H9 (cell line): ENCODE data around the gene OR8D2. TPM values are rescaled to one million over a fixed set of nuclear protein-coding genes. Genes with fewer than 3 reads are reported as not detected.
A peak's percentile ranks its signal among the peaks of the same experiment; 100 is the strongest.

Experiments
- DNase-seq: peaks from one replicate; pipeline ENCODE4 v3.0.0-alpha.2; 2017
- H2AFZ ChIP-seq: one replicate; pipeline ENCODE4 v1.6.1; 2013; ENCODE audit warnings: mild to moderate bottlenecking, low read length, control low read depth, moderate library complexity
- H2AK5ac ChIP-seq: 2 replicates; pipeline ENCODE4 v1.6.1; 2013; ENCODE audit warnings: low read length, control low read depth, mixed read lengths; ENCODE audit not compliant: insufficient read length
- H2BK120ac ChIP-seq: one replicate; pipeline ENCODE4 v1.6.1; 2013; ENCODE audit warnings: low read depth, mild to moderate bottlenecking, low read length, control low read depth, inconsistent platforms; ENCODE audit not compliant: poor library complexity, severe bottlenecking
- H2BK12ac ChIP-seq: 2 replicates; pipeline ENCODE4 v1.6.1; 2013; ENCODE audit warnings: low read length, control low read depth, mixed read lengths, low read depth; ENCODE audit not compliant: insufficient read length
- H2BK15ac ChIP-seq: 2 replicates; pipeline ENCODE4 v1.6.1; 2013; ENCODE audit warnings: low read depth, low read length, control low read depth
- H2BK20ac ChIP-seq: one replicate; pipeline ENCODE4 v1.6.1; 2013; ENCODE audit warnings: low read depth, mild to moderate bottlenecking, low read length, control low read depth, inconsistent platforms; ENCODE audit not compliant: poor library complexity, severe bottlenecking
- H2BK5ac ChIP-seq: 2 replicates; pipeline ENCODE4 v1.6.1; 2013; ENCODE audit warnings: low read length, control low read depth, mixed read lengths; ENCODE audit not compliant: insufficient read length
- H3K14ac ChIP-seq: 2 replicates; pipeline ENCODE4 v1.6.1; 2013; ENCODE audit warnings: low read length, control low read depth; ENCODE audit not compliant: insufficient read depth
- H3K18ac ChIP-seq: 2 replicates; pipeline ENCODE4 v1.6.1; 2013; ENCODE audit warnings: low read depth, mild to moderate bottlenecking, mixed read lengths, low read length, control low read depth; ENCODE audit not compliant: insufficient read length
- H3K23ac ChIP-seq: 2 replicates; pipeline ENCODE4 v1.6.1; 2013; ENCODE audit warnings: low read length, control low read depth, mixed read lengths, low read depth; ENCODE audit not compliant: insufficient read length
- H3K23me2 ChIP-seq: 2 replicates; pipeline ENCODE4 v1.6.1; 2013; ENCODE audit warnings: low read depth, mild to moderate bottlenecking, mixed read lengths, low read length, control low read depth; ENCODE audit not compliant: insufficient read length, poor library complexity, severe bottlenecking
- H3K27ac ChIP-seq: 2 replicates; pipeline ENCODE4 v1.5.1; 2013; ENCODE audit warnings: low read length, control low read depth, mixed read lengths, low read depth; ENCODE audit not compliant: insufficient read length
- H3K27me3 ChIP-seq: 2 replicates; pipeline ENCODE4 v1.6.1; 2013; ENCODE audit warnings: low read length, control low read depth, inconsistent platforms; ENCODE audit not compliant: insufficient read depth
- H3K4ac ChIP-seq: 2 replicates; pipeline ENCODE4 v1.6.1; 2013; ENCODE audit warnings: low read depth, mild to moderate bottlenecking, control low read depth, inconsistent platforms, low read length, moderate library complexity
- H3K4me1 ChIP-seq: 2 replicates; pipeline ENCODE4 v1.6.1; 2013; ENCODE audit warnings: low read length, control low read depth, inconsistent platforms; ENCODE audit not compliant: insufficient read depth
- H3K4me2 ChIP-seq: 2 replicates; pipeline ENCODE4 v1.6.1; 2013; ENCODE audit warnings: low read length, control low read depth, mixed read lengths; ENCODE audit not compliant: insufficient read length, insufficient read depth
- H3K56ac ChIP-seq: 2 replicates; pipeline ENCODE4 v1.6.1; 2013; ENCODE audit warnings: low read depth, mild to moderate bottlenecking, mixed read lengths, low read length, control low read depth; ENCODE audit not compliant: insufficient read length
- H3K79me1 ChIP-seq: 2 replicates; pipeline ENCODE4 v1.6.1; 2013; ENCODE audit warnings: low read depth, mild to moderate bottlenecking, moderate library complexity, low read length, control low read depth, inconsistent platforms; ENCODE audit not compliant: insufficient read depth, poor library complexity, severe bottlenecking
- H3K79me2 ChIP-seq: 2 replicates; pipeline ENCODE4 v1.6.1; 2013; ENCODE audit warnings: low read length, control low read depth, inconsistent platforms; ENCODE audit not compliant: insufficient read depth
- H3K9ac ChIP-seq: 2 replicates; pipeline ENCODE4 v1.6.1; 2013; ENCODE audit warnings: low read length, control low read depth, mixed read lengths; ENCODE audit not compliant: insufficient read length; ENCODE audit errors: extremely low read depth
- H3K9me3 ChIP-seq: one replicate; pipeline ENCODE4 v1.6.1; 2013; ENCODE audit warnings: low read depth, low read length, inconsistent platforms; ENCODE audit not compliant: control insufficient read depth
- H3T11ph ChIP-seq: one replicate; pipeline ENCODE4 v1.6.1; 2013; ENCODE audit warnings: mild to moderate bottlenecking, low read length, control low read depth, inconsistent platforms
- H4K20me1 ChIP-seq: one replicate; pipeline ENCODE4 v1.6.1; 2013; ENCODE audit not compliant: control insufficient read depth, insufficient read length, insufficient read depth
- H4K5ac ChIP-seq: 2 replicates; pipeline ENCODE4 v1.6.1; 2013; ENCODE audit warnings: low read depth, mild to moderate bottlenecking, mixed read lengths, low read length, control low read depth; ENCODE audit not compliant: insufficient read length
- H4K8ac ChIP-seq: replicated peaks from 2 replicates; pipeline ENCODE4 v1.6.1; 2013; ENCODE audit warnings: low read length, control low read depth, mixed read lengths, low read depth; ENCODE audit not compliant: insufficient read length
- H4K91ac ChIP-seq: 2 replicates; pipeline ENCODE4 v1.6.1; 2013; ENCODE audit warnings: low read depth, mild to moderate bottlenecking, moderate library complexity, mixed read lengths, low read length, control low read depth; ENCODE audit not compliant: insufficient read length
- H3K27ac Mint-ChIP-seq, 3 experiments: 2 replicates in 2 of 3; 3 replicates in 1 of 3; pipeline ENCODE4 v1.8.0; 2020 to 2021; ENCODE audit warnings: mixed read lengths in 3 of 3, mild to moderate bottlenecking in 1 of 3, moderate library complexity in 1 of 3
- H3K27me3 Mint-ChIP-seq: 2 replicates; pipeline ENCODE4 v1.8.0; 2021; ENCODE audit warnings: low read depth, mild to moderate bottlenecking, moderate library complexity, mixed read lengths
- H3K36me3 Mint-ChIP-seq, 3 experiments: 2 replicates in 2 of 3; 3 replicates in 1 of 3; pipeline ENCODE4 v1.8.0; 2020 to 2021; ENCODE audit warnings: low read depth in 3 of 3, mixed read lengths in 3 of 3; ENCODE audit not compliant: insufficient read depth in 1 of 3
- H3K4me1 Mint-ChIP-seq, 2 experiments: 2 replicates each; pipeline ENCODE4 v1.8.0; 2020; ENCODE audit warnings: mixed read lengths in 2 of 2
- H3K4me3 Mint-ChIP-seq, 2 experiments: 2 replicates in 1 of 2; 3 replicates in 1 of 2; pipeline ENCODE4 v1.8.0; 2020 to 2021; ENCODE audit warnings: mild to moderate bottlenecking in 2 of 2, mixed read lengths in 2 of 2, moderate library complexity in 1 of 2
- H3K9me3 Mint-ChIP-seq, 2 experiments: 2 replicates in 1 of 2; 3 replicates in 1 of 2; pipeline ENCODE4 v1.8.0; 2020; ENCODE audit warnings: mild to moderate bottlenecking in 2 of 2, mixed read lengths in 2 of 2, moderate library complexity in 1 of 2
- WGBS: extraction: QIAGEN DNeasy Blood & Tissue Kit; methylation state at CpG from one replicate; pipeline ENCODE4 v1.1.7; 2013; ENCODE audit warnings: missing lambda C conversion rate, low lambda C conversion rate, mixed read lengths; ENCODE audit not compliant: insufficient read length; ENCODE audit errors: extremely low coverage; 5-methylcytosine and 5-hydroxymethylcytosine counted together
- total RNA-seq: library from RNA; stranded (reverse); gene quantifications from 2 replicates; pipeline ENCODE4 v1.2.1, GENCODE V29; 2021
- TF ChIP-seq, protein P1 (sequence below): fragments of 200-600 bp; sonication (generic); conservative IDR thresholded peaks from 3 replicates; pipeline ENCODE4 v1.8.0; 2021; ENCODE audit warnings: antibody characterized with exemption, mild to moderate bottlenecking

The OR8D2 gene
- total RNA-seq, 1 experiment from 2014 or later = not detected

- Histone ChIP-seq H3K14ac (no peak overlapping the region), H2BK12ac (no peak overlapping the region), H3K27ac (no peak overlapping the region), H4K91ac (no peak overlapping the region), H3K9ac (no peak overlapping the region), H3K56ac (no peak overlapping the region), H3K18ac (no peak overlapping the region), H2AFZ (no peak overlapping the region), H3K23ac (no peak overlapping the region), H3K4ac (no peak overlapping the region), H3K4me1 (no peaks in the 10 kb centered on the region), H4K20me1 (no peaks in the 10 kb centered on the region), H2AK5ac (no peak overlapping the region), H3K23me2 (no peaks in the 10 kb centered on the region), H3T11ph (no peak overlapping the region), H2BK20ac (no peak overlapping the region), H4K5ac (no peak overlapping the region), H3K9me3 (no peaks in the 10 kb centered on the region), H4K8ac (no peak overlapping the region), H2BK120ac (no peak overlapping the region), H2BK5ac (no peak overlapping the region), H3K27me3 (no peaks in the 10 kb centered on the region), H3K79me1 (no peaks in the 10 kb centered on the region), H2BK15ac (no peak overlapping the region), H3K79me2 (no peaks in the 10 kb centered on the region), H3K4me2 (no peak overlapping the region)
- peaks cover 0 to 6% of the 10 kb centered on the region in 2 experiments; a peak in 2 of 4 replicates for H3K4me1 Mint-ChIP-seq
- TF ChIP-seq, protein P1, sequence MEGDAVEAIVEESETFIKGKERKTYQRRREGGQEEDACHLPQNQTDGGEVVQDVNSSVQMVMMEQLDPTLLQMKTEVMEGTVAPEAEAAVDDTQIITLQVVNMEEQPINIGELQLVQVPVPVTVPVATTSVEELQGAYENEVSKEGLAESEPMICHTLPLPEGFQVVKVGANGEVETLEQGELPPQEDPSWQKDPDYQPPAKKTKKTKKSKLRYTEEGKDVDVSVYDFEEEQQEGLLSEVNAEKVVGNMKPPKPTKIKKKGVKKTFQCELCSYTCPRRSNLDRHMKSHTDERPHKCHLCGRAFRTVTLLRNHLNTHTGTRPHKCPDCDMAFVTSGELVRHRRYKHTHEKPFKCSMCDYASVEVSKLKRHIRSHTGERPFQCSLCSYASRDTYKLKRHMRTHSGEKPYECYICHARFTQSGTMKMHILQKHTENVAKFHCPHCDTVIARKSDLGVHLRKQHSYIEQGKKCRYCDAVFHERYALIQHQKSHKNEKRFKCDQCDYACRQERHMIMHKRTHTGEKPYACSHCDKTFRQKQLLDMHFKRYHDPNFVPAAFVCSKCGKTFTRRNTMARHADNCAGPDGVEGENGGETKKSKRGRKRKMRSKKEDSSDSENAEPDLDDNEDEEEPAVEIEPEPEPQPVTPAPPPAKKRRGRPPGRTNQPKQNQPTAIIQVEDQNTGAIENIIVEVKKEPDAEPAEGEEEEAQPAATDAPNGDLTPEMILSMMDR = no peak
- H3K27me3 Mint-ChIP-seq = no peaks in the 10 kb centered on the region; the same call in none of the 2 replicates
- H3K9me3 Mint-ChIP-seq = peaks cover 21% of the 10 kb centered on the region in 2 experiments
- H3K27ac Mint-ChIP-seq = peak overlapping the region in 1 of 3 experiments; percentile 25; a peak in 3 of 7 replicates
- no CpG with 5 or more reads among the region's 1 CpG for WGBS
- no peak overlapping the region for H3K4me3 Mint-ChIP-seq
- H3K36me3 Mint-ChIP-seq = peaks cover 0 to 21% (median 19%) of the 10 kb centered on the region in 3 experiments; a peak in 6 of 7 replicates
- DNase-seq = no peak
Observed at GRCh38 chr11:124327775-124328174, 7.8 kb upstream of the OR8D2 start.
